Cardiac ventricle fibroblast (primary cell): Measurements from ENCODE around the gene CCDC138. TPM values are rescaled to one million over a fixed set of nuclear protein-coding genes. Genes with fewer than 3 reads are reported as not detected.

ENCODE experiments used
- total RNA-seq: library from RNA; depleted of rRNA; stranded (reverse); fragments of >200 nt; gene quantifications from 2 replicates; pipeline ENCODE4 v1.2.3, GENCODE V29; 2015

The CCDC138 gene
- total RNA-seq: 1.9 and 2.6 TPM in 2 replicates

GRCh38 chr2:108786354-108787215, at the start of gene CCDC138:
Gene CCDC138 (plus strand): TSS chr2:108786771. CDS start chr2:108786823, 52 bp downstream.

Other genes starting within 250 kb of the CCDC138 start
- 33.8 and 35.2 TPM in 2 replicates for gene RANBP2, start 67.3 kb upstream of the CCDC138 start, total RNA-seq
- not detected in 2 replicates for gene EDAR, start 202.4 kb downstream of the CCDC138 start, total RNA-seq